Hepatic stellate cell (primary cell): ENCODE results near the gene VGLL2.

Source experiments
- DNase-seq: peaks from one replicate; pipeline ENCODE4 v3.0.0; 2011; ENCODE audit warnings: low spot score

VGLL2 gene

GRCh38 chr6:117269638-117270054 is 4.3 kb downstream of the VGLL2 start:
- DNase-seq, result no peak

DNA sequence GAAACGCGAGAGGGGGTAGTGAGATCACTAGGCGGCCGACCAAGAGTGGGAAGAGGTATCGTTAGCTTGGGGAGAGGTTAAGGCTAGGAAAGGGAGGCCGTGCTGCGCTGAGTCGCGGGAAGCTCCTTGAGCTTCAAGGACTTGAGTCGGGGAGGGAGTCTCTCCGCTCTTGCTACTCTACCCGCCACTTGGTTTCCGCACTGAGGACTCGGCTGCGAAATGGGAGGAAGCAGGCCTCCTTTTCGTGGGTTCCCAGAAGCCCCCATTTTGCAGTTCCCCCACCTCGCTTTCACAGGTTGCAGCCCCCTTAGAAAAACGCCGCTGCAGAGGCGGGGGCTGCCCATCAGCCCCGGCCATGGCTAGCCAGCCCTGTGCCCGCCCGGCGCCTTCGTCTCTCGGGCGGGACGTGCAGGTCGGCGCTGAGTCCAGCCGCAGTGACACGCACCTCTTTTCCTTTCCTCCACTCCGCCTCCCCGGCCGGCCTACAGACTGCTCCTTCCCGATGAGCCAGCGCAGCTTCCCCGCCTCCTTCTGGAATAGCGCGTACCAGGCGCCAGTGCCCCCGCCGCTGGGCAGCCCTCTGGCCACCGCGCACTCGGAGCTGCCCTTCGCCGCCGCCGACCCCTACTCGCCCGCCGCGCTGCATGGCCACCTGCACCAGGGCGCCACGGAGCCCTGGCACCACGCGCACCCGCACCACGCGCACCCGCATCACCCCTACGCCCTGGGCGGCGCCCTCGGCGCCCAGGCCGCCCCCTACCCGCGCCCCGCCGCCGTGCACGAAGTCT is 4.9 kb downstream of the VGLL2 start:
- no peak for DNase-seq

GRCh38 chr6:117270843-117271507 is 5.6 kb downstream of the VGLL2 start:
- DNase-seq, result no peak

DNA sequence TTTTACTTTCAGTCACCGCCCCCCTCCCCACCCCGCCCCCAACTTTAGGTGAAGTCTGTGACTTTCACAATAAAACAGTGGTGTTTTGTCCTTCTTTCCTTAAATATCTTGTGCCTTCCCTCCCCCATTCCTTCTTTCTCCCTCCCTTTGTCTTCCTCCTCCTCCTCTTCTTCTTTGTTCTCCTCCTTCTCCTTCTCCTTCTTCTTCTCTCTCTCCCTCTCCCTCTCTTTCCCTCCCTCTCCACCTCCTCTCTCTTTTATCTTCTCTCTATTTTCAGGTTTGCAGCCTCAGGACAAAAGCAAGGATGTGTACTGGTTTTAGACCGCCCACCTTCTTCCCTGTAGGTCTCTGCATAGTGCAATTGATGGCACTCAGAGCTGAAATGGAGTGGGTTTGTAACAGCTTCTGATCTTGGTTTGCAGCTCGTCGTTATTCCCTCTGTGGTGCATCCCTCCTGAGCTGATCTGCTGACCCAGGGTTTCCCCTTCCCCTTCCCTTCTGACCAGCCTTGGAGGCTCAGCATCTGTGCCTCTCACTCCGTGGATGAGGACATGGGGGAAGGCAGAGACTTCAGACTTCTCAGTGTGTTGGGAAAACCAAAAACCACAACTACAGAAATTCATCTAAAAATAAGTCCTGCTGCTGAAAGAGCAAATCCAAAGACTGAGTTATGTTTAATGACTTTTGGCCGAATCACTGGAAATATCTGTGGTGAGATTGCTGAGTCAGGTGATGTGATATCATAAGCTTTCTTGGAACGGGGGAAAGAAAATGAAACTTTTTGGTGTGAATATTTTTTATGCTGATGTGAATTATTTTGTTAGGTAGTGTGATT is 6.9 kb downstream of the VGLL2 start:
- no peak for DNase-seq

GRCh38 chr6:117272891-117273290 is 7.5 kb downstream of the VGLL2 start:
- no peak for DNase-seq

DNA sequence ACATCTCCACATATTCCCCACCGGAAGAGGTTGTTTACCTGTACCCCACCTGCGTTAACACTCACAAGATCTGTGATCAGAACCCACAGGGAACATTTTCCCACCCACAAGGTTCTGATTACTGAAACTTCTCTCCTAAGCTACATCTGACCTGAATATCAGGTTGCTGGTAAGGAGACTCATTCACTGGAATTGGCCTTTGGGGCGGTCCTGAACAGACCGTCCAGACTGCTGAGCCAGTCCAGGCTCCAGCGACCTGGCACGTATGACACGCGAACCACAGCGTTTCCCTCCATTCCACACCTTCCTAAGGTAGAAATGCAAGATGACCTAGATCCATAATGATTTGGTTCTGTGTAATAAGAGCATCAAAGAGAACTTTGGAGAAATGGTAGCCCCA is 9.8 kb downstream of the VGLL2 start:
- no peak for DNase-seq

GRCh38 chr6:117275711-117276110 is 10.4 kb downstream of the VGLL2 start:
- no peak for DNase-seq

DNA sequence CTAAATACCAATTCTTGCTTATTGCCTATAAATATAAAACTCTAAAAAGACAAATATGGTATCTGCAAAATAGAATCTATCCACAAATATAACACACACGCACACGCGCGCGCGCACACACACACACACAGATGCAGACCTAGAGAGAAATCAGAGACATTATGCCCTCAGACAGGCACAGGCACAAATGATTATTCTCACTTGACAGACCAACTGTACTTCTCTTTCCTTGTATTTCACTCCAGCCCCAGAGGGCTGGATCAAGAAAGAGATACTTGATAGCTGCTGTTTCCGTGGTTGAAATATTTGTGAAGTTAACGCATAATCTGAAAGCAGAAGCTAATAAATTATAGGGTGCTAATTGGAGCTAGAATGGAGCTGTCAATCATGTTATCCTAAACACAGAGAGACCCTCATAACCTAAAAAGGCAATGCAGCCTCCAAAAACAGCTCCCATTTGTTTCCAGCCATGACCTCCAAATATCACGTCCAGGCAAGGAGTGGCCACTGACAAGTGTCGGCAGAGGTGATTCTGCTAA is 11.5 kb downstream of the VGLL2 start:
- no peak for DNase-seq

- no peak for DNase-seq
Observed at GRCh38 chr6:117280922-117281321, 15.6 kb downstream of the VGLL2 start.

DNA sequence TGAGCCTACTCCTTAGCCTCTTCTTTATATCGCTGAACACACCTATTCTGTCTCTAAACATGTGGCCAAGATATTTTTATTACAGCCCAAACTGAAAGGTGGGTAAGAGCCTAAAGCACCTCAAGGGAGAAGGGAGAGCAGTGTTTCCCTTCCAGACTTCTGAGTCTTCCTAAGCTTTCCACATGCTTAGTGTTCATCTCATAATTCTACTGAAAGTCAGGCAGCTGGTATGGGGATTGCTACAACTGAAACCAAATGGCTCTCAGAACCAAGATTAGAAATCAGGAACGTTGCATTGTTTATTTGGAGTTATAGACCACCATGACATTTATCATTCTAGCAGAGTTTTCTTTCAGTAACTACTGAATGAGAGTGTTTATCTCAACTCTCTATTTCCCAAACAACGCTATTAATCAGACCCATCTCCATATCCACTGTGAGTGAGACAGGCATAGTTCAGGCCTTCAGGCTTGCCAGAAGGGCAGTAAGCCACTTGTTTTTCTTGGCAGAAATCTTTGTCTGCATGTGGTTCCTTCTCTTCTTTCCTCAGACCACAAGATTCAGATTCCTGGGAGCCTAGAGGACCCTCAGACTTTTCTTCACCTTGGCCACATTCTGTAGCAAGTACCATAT is 22.8 kb downstream of the VGLL2 start:
- DNase-seq, result no peak

DNA sequence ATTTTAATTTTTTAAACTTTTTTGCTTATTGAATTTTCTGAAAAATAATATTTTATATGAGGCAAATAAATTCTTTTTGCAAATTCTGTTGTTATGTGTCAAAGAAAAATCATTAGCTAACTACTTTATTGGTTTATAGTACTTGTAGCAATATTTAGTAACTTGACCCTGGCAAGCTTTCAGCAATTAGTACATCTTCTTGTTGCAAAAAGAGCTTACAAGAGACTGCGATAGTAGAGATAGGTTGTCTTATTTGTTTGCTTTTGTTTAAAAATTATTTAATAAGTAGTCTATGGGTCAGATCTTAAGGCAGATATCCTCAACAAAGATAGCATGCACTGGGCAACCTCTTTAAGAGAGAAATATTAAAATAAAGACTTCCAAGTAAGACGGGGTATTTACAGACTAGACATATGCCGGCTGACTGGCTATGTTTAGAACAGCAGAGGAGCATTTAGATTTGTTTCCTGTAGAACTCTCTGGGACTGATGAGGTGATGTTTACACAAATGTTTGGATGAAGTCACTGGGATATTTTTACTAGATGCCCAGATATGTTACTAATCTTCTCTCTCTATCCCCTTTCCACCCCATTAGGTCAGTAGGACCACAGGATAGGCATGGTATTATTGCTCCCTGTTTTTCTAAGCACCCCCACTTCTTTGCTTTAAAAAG is 25.0 kb downstream of the VGLL2 start:
- DNase-seq, result no peak

- DNase-seq, result no peak
Observed at GRCh38 chr6:117298941-117299340, 33.6 kb downstream of the VGLL2 start.

GRCh38 chr6:117303323-117303722 is 38.0 kb downstream of the VGLL2 start:
- no peak for DNase-seq

DNA sequence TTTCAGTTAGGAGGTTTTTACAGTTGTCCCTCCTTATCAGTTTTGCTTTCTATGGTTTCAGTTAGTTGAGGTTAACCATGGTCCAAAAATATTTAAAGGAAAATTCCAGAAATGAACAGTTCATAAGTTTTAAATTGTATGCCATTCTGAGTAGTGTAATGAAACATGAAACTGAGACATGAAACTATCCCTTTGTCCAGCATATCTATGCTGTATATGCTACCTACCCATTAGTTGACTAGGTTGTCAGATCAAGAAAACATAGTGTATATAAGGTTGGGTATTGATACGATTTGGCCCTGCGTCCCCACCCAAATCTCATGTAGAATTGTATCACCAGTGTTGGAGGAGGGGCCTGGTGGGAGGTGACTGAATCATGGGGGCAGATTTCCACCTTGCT is 39.1 kb downstream of the VGLL2 start:
- no peak for DNase-seq

DNA sequence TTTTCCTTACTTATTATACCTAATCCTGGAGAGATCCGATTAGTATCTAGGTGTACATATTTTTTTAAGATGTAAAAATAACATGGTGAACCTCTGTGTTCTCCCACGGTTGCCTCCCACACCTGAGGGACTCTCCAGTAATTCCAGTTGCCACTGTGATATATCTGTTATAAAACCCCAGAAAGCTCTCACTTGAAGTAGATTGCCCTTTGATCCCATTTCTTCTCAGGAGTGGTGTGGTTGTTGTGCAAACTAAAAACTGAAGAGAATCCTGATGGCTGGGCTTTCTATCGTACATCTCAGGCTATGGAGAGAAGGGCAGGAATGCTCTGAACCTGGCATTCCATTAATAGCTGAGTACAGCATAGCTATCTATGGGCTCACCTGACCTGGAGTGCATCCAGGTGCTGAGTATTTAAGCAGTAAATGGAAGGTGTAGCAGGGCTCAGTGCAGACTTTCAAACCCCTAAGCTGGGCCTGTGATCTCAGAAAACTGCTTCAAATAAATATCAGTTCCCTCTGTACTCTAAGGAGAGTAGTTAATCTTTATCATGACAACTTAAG is 41.0 kb downstream of the VGLL2 start:
- no peak for DNase-seq

GRCh38 chr6:117307655-117308054 is 42.3 kb downstream of the VGLL2 start:
- no peak for DNase-seq

- no peak for DNase-seq
Observed at GRCh38 chr6:117309069-117309468, 43.7 kb downstream of the VGLL2 start.

DNA sequence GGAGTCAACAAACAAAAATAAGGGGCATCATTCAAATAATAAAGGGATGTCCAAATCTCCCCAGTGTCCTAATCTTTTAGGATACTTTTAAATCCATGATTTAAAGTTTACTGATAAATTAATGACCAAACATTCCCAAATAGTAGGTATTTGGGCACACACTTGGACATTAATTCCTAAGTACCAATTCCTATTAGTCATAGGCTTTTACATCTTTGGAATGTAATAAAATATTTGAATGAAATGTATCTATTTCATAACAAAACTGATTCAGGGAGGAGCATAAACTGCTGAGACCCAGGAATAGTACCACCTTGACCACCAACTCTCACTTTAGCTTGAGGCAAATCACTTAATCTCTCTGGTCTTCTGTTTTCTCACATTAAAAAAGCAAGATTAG is 44.3 kb downstream of the VGLL2 start:
- no peak for DNase-seq

DNA sequence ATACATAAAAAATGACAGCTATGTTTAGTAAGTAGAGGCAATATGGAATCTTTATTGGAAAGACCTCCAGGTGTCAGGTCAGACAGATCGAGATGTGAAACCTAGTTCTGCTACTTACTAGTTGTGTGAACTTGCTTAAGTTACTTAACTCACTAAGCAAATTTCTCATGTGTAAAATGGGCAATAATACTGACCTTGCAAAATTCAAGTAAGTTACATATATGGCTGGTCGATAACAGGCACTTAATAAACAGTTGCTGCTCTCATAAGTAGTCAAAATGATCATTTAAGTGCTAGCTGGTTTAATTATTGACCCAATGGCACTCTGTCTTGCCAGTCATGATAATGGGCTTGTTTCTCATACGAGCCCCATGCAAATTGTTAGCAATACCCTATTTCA is 46.0 kb downstream of the VGLL2 start:
- DNase-seq, result no peak

GRCh38 chr6:117311726-117312125 is 46.4 kb downstream of the VGLL2 start:
- no peak for DNase-seq

DNA sequence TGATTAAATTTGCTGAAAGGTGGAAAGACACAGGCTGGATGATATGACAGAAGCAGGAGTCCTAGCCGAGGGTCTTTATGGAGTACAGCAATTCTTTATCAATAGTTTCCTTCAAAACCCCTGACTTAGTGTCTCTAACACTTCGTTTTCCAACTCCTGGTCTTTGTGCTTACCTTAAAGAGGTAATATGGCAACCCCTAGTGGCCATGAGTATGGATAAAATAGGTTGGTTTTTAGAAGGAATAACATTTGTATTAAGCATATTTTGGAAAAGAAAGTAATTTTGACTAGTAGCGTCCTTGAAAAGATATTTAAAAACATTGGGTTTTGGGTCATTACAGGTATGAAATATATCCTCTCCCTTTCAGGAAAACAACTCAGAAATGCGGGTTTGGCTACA is 51.9 kb downstream of the VGLL2 start:
- DNase-seq, result no peak
